ENCODE data around the gene UPB1.
A peak's percentile ranks its signal among the peaks of the same experiment; 100 is the strongest.

DNA sequence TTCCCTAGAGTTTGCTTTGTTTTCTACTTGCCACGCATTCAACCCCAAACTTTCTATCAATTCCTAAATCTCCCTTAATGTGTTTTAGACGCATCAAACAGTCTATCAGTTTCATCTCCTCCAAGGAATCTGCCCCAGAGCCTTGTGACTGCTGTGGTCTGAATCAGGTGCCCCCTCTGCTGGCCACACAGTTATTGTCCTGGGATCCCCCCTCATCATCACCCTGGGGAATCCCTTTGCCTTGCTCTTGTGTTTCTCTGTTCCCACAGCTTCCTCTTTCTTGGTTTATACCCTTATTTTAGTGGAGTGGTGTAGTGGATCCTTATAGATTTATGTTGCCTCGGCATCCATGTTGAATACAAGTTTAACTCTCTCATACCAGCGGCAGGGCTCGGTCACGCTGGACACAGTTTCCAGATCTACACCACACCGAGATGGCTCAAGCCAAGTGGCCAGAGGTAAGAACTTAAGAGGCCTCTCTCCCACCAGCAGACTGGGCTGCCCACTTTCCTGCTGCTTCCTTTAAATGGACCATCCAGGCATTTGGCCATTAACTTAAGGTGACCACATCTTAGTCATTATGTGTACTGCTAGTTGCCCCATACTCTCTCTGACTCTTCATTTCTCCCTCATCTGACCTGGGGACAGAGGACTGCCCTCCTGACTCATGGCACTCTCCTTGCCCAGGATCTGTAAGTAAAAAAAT lies 8.2 kb downstream of the UPB1 start:
- TF ChIP-seq, protein P1, sequence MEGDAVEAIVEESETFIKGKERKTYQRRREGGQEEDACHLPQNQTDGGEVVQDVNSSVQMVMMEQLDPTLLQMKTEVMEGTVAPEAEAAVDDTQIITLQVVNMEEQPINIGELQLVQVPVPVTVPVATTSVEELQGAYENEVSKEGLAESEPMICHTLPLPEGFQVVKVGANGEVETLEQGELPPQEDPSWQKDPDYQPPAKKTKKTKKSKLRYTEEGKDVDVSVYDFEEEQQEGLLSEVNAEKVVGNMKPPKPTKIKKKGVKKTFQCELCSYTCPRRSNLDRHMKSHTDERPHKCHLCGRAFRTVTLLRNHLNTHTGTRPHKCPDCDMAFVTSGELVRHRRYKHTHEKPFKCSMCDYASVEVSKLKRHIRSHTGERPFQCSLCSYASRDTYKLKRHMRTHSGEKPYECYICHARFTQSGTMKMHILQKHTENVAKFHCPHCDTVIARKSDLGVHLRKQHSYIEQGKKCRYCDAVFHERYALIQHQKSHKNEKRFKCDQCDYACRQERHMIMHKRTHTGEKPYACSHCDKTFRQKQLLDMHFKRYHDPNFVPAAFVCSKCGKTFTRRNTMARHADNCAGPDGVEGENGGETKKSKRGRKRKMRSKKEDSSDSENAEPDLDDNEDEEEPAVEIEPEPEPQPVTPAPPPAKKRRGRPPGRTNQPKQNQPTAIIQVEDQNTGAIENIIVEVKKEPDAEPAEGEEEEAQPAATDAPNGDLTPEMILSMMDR (IDR thresholded peaks at IDR 0.05; ENCODE audit: poor library complexity), result peak; percentile 51
- TF ChIP-seq EZH2 (IDR thresholded peaks at IDR 0.05; ENCODE audit: borderline replicate concordance) (no peak), EZH2phosphoT487 (IDR thresholded peaks at IDR 0.05; ENCODE audit: low read depth, severe bottlenecking, unreplicated experiment) (no peak)

Measured in hepatocyte (in vitro differentiated cells).